EH (cell line): Measurements from ENCODE around the gene AGBL3.
"Not testable (repeated sequence)": the region's sequence is repeated elsewhere in the genome, so short reads cannot be mapped to it uniquely, and the experiment has no call there.

ENCODE experiments used
- DNase-seq: peaks from one replicate; pipeline ENCODE4 v3.0.0-alpha.2; 2015; ENCODE audit warnings: low read depth

AGBL3 gene

DNA sequence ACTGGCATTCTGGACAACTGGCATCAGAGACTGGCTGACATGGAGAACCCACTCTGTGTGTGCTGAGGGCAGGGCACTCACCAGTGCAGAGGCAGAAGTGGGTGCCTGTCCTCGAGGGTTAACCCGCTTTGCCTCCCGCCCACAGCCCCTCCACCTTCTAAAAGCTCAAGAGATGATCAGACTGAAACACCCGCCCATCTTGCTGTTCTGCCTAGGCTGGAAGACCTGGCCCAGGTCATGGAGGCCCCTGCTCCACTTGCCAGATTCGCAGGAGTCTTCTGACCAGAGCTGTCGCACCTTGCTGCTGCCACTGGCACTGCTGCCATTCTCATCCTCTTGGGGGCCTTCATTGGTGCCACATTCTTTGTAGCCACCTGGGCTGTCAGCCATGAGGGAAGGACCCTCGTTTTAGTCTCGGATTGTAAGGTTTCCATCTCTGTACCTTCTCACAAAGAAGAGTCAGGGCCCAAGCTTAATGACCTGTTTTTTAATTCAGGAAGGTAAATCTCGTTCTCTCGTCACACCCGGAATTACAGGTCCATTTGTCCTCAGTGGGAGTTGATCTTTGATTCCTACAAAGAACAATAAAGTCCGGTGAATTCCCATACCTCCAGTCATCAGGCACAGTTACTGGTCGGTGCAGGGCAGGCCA is 182.3 kb downstream of the AGBL3 start:
- DNase-seq, result no peak

DNA sequence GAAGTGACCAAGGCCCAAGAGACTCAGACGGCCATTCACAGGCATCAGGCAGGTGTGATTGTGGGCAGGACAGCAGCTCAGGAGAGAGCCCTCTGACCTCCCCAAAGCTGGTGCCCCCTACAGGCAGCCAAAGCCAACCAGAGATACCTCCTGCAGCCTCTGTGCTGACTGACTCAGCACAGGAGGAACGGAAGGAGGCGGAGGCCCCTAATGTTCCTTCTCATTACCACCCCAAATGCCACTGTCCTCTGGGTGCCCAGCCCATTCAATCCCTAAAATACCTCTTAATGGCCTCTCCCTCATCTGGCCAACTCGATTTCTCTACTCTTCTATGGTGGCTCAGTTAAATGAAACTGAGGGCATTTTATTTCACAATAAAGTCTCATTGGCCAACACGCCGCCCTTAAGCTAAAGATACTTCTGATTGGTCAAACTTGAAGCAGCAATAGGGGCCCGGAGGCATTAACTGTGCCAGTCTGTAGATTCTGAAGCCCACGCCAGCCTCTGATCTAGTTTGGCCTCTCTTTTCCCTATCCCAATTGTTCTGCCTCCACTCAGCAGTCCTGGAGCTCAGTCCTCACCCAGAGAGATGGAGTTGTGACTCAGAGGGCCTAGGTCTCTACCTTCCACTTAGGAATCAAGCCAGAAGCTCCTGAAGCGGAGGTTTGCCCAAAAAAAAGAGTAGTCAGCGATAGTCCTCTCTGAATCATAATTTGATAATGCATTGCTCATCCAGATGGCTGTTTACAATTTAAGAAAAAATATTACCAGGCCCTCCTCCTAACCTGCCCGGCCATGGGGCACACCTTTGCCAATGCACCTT is 183.0 kb downstream of the AGBL3 start:
- DNase-seq, result peak; percentile 49

DNA sequence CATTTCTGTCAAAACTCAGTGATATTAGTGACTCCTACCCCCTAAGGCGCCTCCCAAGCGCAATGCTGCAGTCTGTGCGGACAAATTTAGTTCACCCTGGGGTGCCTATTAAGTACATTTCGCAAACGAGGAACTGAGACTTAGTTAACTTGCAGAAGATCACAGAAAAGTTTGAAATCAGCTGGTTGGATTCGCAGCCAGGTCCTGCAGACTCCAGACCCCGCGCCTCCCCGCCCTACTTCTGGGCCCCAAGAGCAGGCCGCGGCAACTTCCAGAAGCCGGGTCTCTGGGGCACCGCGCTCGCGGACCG is 183.6 kb downstream of the AGBL3 start:
- DNase-seq, result no peak

DNA sequence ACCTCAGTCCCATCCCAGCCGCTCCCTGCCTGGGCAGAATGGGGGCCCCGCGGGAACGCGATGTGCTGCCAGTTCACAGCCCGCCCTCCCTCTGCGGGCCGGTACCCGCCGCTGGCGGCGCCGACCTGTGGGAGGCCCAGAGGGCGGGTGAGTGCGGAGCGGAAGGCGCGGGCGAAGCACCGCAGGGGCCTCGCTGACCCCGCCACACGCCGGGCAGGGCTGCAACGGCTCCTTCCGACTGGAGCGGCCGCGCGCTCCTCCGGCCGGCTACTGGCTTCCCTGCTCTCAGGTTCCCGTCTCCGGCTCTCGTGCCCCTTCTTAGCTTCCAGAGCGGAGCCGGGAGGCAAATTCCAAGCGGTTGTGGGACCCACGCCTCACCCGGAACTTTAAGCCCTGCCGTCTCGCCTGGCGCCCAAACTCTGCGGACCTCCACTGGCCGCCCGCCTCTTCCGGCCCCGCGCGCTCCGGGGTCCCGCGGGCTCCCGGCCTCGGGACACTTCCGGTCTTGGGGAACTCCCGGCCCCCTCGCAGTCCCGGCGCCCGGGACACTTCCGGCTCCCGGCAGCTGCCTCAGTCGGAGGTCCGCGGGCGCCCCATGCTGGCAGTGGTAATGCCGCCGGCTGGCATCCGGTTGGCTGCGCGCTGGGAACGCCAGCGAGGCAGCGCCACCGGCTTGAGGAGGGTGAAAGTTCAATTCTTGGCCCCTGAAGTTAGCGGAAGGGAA is 184.1 kb downstream of the AGBL3 start, which contains the start of gene CYREN:
CYREN (minus strand) TSS at position 434 of the 724 bp plus-strand sequence. CDS start 1,785 bp downstream, outside the sequence.
- peak; percentile 95 for DNase-seq

DNA sequence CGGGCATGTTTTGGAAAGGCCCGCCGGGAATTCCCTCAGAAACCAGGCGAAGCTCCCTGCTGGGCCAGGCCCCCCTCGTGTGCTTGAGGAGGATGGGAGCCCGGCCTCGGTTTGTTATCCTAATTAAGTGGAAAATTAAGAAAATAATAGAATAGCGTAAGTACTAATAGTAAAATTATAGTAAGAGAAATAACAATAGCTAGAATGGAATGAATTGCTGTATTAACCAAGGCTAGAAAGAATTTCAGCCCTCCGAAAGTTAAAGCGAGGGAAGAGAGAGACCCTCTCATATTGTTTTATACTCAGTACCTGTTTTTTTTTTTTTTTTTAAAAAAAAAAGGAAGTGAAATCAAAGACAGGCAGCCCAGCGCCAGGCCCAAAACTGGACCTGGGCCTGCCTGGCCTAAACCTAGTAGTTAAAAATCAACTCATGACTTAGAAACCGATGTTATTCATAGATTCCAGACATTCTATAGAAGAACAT is 184.7 kb downstream of the AGBL3 start:
- DNase-seq, result not testable (repeated sequence)

DNA sequence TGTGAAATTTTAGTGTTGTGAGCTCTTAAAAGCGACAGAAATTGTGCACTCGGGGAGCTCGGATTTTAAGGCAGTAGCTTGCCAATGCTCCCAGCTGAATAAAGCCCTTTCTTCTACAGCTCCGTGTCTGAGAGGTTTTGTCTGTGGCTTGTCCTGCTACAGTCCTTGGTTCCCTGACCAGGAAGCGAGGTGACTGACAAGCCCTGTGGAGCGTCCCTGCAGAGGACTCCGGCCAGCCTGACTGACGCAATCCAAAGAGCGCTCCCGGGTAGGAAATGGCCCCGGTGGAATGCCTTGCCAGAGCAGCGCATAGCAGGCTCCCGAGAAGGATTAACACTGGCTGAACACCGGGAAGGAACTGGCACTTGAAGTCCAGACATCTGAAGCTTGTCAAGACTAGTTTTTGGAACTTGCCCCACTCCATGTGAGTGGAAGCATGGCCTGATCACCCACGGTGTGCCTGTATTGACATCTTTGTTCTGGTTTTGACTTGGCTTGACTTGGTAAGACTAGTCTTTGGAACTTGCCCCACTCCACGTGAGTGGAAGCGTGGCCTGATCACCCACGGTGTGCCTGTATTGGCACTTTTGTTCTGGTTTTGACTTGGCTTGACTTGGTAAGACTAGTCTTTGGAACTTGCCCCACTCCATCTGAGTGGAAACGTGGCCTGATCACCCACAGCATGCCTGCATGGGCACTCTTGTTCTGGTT is 185.4 kb downstream of the AGBL3 start:
- DNase-seq, result peak; percentile 73

DNA sequence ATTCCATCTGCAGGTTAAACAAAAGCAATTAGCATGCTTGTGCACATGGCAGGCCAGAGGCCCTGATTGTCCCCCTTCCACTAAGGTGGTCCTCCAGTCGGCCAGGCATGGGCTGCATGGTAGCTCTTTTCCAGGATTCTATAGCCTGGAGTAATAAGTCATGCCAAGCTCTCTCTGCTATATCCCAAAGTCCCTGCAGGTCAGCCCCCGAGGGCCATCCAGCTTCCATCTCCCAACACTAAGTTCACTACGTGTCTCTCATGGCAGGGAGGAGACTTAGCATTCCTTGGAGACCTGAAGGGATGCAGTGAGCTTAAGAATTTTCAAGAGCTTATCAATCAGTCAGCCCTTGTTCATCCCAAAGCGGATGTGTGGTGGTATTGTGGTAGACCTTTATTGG is 187.6 kb downstream of the AGBL3 start:
- DNase-seq, result not testable (repeated sequence)

DNA sequence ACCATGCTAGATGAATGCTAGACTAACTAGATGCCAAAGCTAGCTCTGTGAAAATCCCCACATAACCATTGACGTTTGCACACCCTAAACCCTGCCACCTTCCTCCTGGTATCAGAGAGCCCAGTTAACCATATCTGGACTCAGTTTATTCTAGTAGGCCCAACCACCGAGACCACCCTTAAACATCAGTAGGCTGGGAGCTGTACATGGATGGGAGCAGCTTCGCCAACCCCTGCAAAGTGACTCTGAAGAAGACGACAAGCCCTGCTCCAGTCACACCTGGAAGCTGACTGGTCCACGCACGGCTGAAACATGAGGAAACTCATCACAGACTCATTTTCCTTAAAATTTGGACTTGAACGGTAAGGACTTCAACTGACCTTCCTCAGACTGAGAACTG is 188.6 kb downstream of the AGBL3 start:
- DNase-seq, result no peak

DNA sequence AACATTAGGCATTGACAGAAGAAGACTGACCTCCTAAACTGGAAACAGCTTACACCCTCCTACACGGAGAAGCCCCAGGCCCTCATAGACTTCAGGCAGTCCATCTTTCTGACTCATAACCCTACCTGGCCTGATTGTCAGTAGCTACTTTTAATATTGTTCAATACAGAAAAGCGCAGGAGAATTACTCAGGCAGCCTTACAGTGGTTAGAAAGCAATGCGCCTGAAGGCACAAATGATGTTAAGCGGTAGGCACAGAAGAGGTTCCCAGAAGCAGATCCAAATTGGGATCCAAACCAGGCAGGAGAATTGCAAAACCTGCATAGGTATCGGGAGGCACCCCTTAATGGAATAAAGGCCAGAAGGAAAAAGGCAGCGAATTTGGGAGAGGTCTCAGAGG is 189.6 kb downstream of the AGBL3 start:
- DNase-seq, result no peak

DNA sequence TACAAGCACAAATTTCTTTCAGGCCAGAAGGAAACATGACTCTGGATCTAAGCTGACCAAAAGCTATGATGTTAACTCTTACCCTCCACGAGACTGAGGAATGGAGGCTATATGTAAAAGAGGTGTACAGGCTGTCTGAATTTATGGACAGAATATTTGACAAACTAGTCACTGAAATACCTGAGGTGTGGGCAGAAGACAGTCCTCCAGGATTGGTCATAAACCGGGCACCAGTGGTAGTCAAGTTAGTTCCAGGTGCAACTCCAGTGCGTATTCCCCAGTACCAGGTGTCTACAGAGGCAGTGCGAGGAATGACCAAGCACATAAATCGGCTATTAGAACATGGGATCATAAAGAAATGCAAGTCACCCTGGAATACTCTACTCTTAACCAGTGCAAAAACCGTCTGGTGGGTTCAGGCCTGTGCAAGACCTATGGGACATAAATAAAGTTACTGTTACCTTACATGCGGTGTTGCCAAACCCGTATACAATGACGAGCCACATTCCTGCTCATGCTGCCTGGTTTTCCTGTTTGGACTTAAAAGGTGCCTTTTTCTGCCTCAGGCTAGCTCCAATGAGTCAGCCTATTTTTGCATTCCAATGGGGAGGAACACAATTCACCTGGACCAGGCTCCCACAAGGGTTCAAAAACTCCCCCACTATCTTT is 190.9 kb downstream of the AGBL3 start:
- DNase-seq, result no peak

DNA sequence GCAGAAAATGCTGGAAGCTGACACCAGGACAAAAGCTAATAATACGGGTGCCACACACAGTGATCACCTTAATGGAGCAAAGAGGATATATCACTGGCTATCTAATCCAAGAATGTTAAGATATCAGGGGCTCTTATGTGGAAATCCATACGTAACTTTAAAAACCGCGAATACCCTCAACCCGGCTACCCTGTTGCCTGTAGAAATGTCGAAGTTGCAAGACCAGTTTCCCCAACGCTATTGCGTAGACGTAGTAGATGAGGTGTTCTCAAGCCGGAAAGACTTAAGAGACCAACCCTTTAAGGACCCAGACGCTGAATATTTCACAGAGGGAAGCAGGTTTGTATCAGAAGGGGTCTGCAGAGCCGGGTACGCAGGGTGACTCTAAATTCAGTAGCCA is 192.1 kb downstream of the AGBL3 start:
- no peak for DNase-seq

DNA sequence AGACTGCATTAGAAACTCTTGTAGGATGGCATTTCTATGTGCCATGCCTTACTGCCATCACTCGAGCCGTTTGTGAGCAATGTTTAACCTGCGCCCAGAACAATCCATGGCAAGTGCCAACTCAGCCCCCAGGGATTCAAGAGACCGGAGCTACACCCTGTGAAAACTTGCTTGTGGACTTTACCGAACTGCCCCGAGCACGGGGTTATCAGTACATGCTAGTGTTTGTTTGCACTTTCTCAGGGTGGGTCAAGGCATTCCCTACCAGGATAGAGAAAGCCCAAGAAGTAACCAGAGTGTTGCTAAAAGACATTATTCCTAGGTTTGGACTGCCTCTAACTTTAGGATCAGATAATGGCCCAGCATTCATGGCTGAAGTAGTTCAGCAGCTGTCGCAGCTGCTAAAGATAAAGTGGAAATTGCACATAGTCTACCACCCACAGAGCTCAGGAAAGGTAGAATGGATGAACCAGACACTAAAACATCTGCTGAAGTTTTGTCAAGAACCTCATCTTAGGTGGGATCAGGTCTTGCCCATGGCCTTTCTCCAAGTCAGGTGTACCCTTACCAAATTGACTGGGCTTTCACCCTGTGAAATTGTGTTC is 193.1 kb downstream of the AGBL3 start:
- DNase-seq, result no peak

DNA sequence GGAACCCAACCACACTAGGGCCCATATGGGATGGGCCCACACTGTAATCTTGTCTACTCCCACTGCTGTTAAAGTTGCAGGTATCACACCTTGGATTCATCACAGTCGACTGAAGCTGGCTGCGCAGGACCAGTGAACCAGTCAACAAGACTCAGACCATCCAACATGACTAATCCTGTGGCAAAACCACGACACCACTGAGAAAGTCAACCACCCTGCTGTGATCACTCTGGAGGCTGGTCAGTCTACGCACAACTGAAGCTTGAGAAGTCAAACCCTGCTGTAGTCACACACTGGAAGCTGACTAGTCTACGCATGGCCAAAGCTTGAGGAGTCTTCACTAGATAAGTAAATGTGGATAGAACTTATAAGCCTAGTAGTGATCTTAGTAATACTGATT is 193.8 kb downstream of the AGBL3 start:
- DNase-seq, result no peak

DNA sequence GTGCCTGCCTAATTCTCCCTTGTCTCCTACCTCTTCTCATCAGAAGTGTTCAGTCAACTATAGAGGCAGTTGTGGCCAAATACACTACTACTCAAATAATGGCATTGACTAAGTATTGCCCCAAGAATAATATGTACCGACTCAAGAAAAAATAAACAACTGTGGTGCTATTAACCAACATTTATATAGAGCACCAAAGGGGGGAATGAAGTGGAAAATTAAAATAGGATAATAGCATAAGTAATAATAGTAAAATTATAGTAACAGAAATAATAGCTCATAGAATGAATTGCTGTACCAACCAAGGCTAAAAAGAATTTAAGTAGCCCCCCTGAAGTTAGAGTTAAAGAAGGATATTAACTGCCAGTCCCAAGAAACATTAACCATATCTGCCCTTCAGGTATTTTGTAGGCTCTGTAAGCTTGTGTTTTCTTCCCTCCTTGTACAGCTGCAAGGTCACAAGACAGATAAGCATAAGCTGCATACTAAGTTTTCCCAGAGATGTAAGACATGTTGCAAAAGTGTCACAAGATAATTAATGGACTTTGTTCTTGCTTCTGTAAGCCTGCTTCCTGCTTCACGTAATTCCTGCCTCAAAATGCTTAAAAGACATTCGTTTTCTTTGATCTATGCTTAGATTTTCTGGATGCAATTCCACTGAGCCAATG is 195.1 kb downstream of the AGBL3 start:
- DNase-seq, result no peak

DNA sequence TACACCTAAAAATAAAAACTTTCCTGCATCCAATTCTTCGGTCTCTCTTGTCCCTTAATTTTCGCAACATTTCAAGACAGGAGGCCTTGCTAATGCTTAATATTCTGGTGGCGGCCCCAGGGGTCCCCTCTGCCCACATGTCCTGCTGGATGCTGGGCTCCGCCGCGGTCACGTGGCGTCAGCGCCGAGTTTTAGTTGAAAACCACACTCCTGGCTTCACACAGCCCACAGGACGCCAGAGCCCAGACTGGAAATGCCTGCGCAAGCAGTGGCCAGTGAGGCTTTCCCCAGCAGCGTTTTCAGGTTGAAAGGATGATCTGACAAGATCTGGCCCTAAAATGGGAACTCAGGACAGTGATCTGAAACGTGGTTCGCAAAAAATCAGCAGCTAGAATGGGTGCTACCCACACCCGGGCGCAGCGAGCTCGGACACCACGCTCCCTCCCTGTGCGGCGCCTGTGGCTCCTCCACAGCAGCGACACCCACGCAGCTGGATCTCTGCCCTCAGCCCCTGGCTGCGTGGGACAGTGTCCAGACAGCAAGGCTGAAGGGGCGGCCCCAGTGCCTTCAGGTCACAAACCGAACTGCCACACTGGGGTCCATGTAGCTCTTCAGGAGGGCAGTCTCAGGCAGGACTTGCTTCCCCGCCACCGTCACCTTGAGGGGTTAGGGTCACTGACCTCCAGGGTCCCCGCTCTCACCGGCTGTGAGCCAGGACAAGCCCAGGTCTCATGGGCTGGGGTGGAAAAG is 195.8 kb downstream of the AGBL3 start:
- no peak for DNase-seq

DNA sequence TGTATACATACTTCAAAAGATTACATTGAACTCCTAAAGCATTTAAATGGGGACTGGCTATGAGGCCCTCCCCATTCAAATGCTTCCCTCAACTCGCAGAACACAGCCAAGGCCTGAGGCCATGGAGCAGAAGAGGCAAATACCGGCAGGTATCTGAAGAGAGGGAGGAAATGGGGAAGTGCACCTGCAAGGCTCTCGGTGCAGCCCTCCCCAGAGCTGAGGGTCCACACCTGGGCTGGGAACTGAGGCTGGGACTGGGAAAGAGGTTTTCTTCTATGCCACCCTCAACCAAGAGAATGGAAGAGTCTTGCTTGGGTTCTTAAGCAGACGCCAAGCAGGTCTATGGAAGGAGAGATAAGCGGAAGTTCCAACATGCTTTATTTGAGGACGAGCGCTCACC is 197.2 kb downstream of the AGBL3 start:
- no peak for DNase-seq

DNA sequence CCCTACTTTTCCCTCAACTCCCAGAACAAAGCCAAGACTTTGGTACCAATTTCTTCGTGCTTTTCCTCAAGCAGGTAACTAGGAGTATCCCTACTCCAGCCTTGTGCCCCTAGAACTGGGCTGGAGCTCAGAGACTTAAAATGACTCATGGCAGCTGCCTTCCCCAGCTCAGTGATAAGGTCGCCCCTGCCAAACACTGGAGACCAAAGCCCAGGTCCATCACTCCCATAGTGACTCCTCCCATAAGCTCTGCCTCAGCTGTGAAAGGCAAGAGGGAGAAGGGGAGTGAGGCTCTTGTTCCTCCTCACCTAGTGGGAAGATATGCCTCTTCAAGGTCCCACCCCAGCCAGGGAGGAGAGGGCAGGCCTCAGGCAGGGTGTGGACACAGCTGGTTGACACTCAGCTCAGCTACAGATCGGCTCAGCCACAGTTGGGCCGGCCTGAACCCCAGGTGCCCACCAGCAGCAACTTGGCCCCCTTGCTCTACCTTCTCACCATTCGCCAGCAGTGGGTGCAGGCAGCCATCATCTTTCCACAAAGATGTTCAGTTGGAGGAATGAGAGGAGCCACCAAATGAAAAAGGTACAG is 198.0 kb downstream of the AGBL3 start:
- no peak for DNase-seq
